ENCODE data around the gene NQO2.

DNA sequence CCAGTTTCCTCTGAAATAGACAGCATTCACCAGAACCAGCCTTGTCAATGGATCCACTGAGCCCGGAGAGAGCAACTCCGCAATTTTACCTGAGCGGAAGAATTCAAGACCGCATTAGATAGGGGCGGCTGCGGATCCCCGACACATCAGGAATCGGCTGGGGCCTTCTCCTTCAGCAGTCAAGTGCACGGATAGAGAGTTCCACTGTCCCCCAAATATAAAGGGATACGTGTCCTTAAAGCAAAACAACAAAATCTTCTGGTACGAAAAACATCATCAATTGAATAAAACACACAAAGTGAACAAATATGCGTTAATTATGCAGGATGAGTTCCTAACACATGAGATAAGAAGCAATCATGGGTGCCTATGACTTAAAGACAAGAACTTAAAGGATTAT lies 46.6 kb upstream of the NQO2 start:
- no peak for TF ChIP-seq REST (IDR thresholded peaks at IDR 0.05; ENCODE audit: insufficient read depth in 1 of 2, low read depth in 2 of 2, low read length in 2 of 2)
- no peak for TF ChIP-seq POLR2AphosphoS5 (IDR thresholded peaks at IDR 0.05; ENCODE audit: low read depth, low read length)
- TF ChIP-seq TAF1 (IDR thresholded peaks at IDR 0.05; ENCODE audit: borderline replicate concordance, insufficient read depth, low read length): no peak

All from PFSK-1 (cell line).